GM18498 (cell line): ENCODE data around the gene BTRC.
"Not testable (repeated sequence)": the region's sequence is repeated elsewhere in the genome, so short reads cannot be mapped to it uniquely, and the experiment has no call there.

Experiments used
- ATAC-seq: cut with Tn5 transposase; IDR thresholded peaks from one replicate; pipeline ENCODE4 v1.9.1; 2021; ENCODE audit warnings: mild to moderate bottlenecking, moderate library complexity; ENCODE audit not compliant: unreplicated experiment

Gene BTRC

GRCh38 chr10:101341438-101341837 lies 12.5 kb upstream of the BTRC start:
- ATAC-seq, result no peak

GRCh38 chr10:101346177-101346576 lies 7.8 kb upstream of the BTRC start:
- ATAC-seq, result no peak

GRCh38 chr10:101351017-101351416 lies 2.9 kb upstream of the BTRC start:
- no peak for ATAC-seq

GRCh38 chr10:101351477-101351876 lies 2.5 kb upstream of the BTRC start:
- no peak for ATAC-seq

GRCh38 chr10:101352857-101353256 lies 1.1 kb upstream of the BTRC start:
- ATAC-seq, result not testable (repeated sequence)

GRCh38 chr10:101354328-101355071 lies 535 bp downstream of the BTRC start:
- ATAC-seq, result no peak

- no peak for ATAC-seq
Observed at GRCh38 chr10:101355072-101355706, 1.2 kb downstream of the BTRC start.

GRCh38 chr10:101356132-101356531 lies 2.2 kb downstream of the BTRC start:
- no peak for ATAC-seq

- ATAC-seq, result no peak
Observed at GRCh38 chr10:101357958-101358357, 4.0 kb downstream of the BTRC start.

GRCh38 chr10:101358706-101359300 lies 4.8 kb downstream of the BTRC start:
- no peak for ATAC-seq

- ATAC-seq, result not testable (repeated sequence)
Observed at GRCh38 chr10:101360090-101360489, 6.1 kb downstream of the BTRC start.

GRCh38 chr10:101360841-101361240 lies 6.9 kb downstream of the BTRC start:
- ATAC-seq, result not testable (repeated sequence)

- no peak for ATAC-seq
Observed at GRCh38 chr10:101363850-101364400, 10.0 kb downstream of the BTRC start.

- ATAC-seq, result no peak
Observed at GRCh38 chr10:101364721-101365120, 10.8 kb downstream of the BTRC start.

- ATAC-seq, result no peak
Observed at GRCh38 chr10:101367569-101368453, 13.8 kb downstream of the BTRC start.

- no peak for ATAC-seq
Observed at GRCh38 chr10:101373063-101373462, 19.1 kb downstream of the BTRC start.

- ATAC-seq, result not testable (repeated sequence)
Observed at GRCh38 chr10:101373993-101374392, 20.0 kb downstream of the BTRC start.

GRCh38 chr10:101375076-101375475 lies 21.1 kb downstream of the BTRC start:
- ATAC-seq, result no peak

- ATAC-seq, result no peak
Observed at GRCh38 chr10:101379663-101380352, 25.8 kb downstream of the BTRC start.

GRCh38 chr10:101380353-101381017 lies 26.5 kb downstream of the BTRC start:
- no peak for ATAC-seq
